ENCODE data around the gene DHX58.
"Not testable (repeated sequence)": the region's sequence is repeated elsewhere in the genome, so short reads cannot be mapped to it uniquely, and the experiment has no call there.

DHX58 gene

DNA sequence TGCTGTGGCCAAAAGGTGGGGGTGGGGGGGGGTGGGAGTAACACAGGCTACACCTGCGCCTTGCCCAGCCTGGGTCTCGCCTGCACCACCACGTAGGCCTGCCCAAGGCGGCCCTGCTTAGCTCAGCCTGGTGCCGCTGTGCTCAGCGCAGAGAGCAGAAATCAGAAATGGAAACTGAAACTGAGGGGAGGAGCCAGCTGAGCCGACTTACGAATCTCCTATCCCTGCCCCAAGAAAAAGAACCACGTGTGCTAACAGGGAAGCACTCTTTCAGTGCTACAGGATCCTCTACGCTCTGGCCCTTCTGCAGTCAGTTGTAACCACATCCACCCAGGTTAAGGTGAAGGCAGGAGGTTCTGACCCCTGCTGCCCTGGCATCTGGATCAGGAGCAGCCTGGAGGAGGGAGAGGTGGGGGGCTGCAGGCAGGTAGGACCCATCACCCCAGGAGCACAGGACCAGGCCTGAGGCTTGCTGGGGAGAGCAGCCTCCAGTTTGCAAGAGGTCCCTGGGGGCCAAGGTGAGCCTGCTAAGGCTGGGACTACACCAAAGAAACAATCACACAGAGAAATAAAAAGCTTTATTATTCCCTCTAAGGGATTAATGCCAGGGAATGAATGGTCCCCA lies at the start of gene DHX58:
Gene DHX58, minus strand, starts transcription at position 163 of the 625 bp plus-strand sequence. CDS start 822 bp downstream, outside the sequence.
- no peak for DNase-seq

DNA sequence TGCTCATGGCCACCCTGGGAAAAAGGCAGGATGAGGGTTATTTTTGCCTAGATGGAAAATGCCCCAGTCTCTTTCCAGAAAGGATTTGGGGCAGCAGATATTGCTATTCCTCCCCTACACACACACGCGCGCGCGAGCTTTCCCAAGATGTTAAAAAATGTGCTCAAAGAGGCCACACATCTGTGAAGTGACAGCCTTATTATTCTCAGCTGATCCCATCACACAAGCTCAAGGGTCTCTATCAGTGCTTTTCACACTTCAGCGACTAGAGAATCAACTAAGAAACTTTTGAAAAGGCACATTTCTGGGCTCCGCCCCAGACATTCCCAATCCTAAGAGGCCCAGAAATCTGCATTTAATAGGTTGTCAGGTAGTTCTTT lies 48.0 kb upstream of the DHX58 start:
- DNase-seq: no peak

DNA sequence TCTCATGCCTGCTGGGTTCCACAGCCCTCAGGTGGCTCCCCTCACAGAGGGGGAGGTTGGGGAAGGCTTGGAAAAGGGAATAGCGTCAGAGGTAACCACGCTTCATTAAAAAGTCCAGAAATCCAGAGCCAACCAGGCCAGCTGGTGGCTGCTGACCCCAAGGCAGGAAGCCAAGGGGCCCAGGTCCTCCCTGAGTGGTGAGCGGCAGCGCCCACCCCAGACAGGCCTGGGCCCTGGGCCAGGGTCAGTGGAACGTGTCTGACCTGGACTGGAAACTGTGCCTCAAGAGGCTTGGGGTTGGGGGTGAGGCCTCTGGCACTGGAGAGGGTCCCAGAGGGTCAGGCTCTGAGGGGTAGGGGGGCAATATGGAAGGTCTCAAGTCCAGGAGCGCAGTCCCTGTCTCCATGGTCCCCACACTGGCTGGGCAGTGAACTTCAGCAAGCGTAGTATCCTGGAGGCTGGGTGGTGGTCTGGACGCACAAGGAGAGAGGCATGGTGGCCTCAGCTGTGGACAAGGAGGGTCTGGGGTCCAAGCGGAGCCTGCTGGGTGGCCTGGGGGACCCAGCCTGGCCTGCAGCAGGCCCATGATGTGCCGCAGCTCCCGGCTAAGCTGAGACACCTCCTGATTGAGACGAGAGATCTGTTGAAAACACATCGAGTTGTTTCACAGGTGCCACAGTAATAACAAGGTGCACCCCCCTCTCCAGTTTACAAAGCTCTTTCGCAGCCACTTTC lies 47.4 kb upstream of the DHX58 start:
- no peak for DNase-seq

DNA sequence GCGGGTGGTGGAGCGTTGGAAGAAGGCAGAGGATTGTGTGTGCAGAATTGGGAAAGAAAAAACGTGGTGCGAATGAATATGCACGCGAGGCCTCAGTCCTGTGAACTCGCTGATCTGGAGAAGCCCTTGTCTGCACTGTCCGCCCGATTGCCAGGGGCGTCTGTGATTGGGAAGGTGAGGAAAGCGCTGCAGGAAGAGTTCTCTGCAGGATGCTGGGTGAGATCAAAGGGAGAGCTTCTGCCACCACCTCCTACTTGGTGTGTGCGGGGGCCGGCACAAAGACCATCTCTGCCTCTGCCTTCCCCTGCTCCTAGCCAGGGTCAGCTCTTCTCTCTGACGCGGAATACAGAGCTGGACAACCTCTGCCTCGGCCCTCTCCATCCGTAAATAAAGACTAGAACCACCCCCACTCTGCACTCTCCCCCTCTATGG lies 43.1 kb upstream of the DHX58 start:
- DNase-seq: no peak

DNA sequence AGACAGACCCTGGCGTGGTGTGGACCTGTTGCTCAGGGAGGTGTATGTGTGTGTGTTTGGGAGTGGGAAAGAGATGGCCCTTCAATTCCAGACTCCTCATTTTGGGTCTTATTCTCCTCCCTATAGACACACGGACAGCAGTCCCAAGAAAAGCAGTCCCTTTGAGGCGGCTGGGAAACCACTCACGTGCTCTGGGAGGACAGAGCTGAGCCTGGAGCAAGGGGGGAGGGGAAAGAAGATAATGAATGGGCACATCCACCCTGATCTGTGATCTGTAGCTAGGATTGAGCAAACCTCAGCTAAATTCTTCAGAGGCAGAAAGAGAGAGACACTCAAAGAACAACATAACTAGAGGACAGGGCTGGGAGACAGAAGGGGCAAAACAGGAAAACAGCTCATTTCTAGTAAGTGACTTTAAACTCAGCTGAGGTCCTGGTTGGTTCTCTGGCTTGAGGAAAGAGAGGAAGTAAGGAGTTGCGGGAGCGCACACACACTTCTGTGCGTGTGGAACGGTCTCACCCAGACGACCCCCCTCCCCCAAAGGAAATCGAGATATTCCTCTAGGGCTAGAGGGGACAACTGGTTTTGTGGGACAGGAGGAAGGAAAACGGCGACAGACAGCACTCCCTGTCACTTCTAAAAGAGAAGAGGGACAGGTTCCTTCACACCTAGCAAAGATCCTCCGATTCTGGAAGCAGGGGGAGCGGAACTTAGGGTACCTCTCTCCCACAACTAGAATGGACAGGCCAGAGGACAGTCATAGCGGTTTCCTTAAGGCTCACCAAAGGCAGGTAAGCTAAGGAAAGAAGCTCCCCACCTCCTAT lies 41.6 kb upstream of the DHX58 start:
- DNase-seq: no peak

DNA sequence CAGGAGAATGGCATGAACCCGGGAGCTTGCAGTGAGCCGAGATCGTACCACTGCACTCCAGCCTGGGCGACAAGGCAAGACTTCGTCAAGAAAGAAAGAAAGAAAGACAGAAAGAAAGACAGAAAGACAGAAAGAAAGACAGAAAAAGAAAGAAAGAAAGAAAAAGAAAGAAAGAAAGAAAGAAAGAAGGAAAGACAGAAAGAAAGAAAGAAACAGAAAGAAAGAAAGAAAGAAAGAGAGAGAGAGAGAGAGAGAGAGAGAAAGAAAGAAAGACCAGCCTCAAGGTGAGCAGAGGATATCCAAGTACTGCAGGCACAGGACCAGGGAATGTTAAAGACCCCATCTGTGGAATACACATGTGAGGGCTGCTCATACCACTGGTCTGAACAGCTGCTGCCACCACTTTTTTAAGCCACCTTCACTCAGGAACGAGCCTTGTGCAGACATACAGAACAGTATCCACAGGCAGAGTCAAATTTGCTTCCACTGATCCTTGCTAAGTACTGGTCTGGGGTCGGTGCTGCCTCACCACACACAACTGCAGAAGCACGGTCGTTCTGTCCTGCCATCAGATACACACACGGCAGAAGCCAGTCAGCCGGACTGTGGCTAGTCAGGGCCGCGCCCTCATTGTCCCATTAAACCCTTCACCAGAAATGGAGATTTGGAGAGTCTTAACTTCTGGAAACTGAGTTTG lies 34.5 kb upstream of the DHX58 start:
- DNase-seq: no peak

DNA sequence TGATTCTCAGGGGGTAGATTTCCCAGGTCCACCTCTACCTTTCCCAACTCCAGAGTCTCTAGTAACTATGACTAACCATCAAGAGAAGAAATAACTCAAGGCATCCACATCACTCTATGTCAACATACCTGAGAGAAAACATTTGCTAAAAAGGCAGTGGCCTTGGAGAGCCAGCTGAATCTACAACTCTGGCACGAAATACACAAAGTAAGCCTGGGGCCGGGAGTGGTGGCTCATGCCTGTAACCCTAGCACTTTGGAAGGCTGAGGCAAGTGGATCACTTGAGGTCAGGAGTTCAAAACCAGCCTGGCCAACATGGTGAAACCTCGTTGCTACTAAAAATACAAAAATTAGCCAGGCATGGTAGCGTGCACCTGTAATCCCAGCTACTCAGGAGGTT lies 30.6 kb upstream of the DHX58 start:
- not testable (repeated sequence) for DNase-seq

DNA sequence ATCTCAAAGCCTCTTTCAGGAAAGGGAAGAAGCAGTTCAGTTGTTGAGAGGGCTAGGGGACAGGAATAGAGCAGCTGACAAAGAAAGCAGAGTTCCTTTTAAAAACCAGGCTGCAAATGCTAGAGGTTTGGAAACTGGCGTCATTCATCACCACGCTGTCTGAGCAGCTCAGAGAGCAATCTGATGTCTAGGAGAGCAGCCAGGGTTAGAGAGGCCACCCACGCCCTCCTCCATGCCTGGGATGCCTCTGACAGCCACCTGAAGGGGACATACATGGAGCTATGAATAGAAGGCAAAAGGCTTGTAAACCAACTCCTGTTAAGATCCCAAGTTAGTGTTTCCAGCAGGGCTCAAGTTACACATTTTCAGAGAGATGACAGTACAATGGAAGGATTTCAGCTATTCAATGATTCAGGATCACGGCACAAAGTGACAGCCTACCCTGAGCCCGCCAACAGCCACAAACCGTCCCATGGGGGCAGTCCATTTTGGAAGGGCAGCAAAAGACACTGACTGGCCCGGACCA lies 29.9 kb upstream of the DHX58 start:
- no peak for DNase-seq

DNA sequence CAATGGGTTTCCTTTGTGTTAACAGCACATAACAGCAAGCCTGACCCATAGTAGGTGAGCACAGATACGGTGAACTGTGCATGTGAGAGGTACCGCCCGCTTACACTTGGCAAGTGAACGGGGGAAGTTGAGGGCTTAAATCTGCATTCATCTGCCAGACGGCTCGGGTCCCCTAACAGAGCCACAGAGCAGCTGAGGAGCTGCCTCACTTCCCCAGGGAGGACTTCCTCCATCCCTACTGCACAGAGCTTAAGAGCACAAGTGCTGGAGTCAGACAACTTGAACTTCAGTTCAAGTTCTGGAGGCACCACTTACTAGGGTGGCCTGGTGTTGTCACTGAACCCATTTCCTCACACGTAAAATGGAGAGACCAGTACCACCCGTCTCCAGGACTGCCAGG lies 28.9 kb upstream of the DHX58 start:
- no peak for DNase-seq

DNA sequence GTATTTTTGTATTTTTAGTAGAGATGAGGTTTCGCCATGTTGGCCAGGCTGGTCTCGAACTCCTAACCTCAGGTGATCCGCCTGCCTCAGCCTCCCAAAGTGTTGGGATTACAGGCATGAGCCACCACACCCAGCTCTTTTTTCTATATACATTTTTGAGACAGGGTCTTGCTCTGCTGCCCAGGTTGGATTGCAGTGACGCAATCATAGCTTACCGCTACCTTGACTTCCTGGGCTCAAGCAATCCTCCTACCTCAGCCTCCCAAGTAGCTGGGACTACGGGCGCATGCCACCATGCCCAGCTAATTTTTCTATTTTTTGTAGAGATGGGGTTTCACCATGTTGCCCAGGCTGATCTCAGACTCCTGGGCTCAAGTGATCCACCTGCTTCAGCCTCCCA lies 28.2 kb upstream of the DHX58 start:
- not testable (repeated sequence) for DNase-seq

DNA sequence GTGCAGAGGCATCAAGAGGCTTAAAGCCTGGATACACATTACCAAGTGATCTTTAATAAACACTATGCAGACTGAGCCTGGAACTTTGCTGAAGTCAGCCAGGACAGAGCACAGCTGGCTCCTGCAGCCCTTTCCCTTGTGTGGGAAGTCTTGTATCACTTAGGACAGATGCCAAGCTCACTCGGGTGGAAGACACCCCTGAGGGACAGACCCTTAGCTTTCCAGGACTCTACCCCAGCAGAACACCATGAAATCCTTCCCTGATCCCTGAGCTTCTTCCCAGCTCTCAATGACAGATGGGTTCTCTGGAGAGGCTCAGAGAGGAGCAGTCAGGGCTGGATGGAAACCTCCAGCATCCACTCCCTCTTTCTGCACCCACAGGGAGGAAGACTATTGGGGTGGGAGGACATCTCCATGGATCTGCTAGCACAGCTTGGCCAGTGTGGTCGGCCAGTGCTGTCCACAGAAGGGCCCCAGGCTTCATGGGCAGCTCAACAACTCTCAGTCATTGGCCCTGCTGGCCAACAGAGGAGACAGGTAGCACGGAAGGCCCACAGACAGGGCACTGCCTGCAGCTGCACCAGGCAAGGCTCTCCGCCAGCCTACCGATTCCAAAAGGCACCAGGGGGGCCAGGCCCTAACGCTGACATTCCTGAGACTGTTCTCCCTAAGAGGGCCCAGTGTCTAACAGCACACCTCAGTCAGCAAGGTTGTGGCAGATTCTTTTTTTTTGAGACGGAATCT lies 26.4 kb upstream of the DHX58 start:
- DNase-seq: no peak

DNA sequence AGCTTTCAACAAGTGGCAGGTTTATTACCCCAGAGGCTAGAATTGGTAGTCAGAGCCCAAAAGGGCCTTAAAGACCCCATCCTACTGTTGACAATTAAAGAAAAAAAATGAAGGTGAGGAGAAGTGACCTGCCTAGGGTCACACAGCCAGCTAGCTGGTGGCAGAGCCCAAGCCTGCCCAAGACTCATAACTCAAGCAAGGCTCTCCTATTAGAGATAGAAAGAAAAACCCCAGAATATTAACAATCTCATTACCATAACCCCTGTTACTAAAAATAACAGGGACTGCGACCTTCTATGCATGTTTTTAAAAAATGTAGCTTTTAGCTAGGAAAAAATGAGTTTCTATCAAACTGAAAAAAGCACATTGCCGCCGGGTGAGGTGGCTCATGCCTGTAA lies 24.1 kb upstream of the DHX58 start:
- DNase-seq: no peak

DNA sequence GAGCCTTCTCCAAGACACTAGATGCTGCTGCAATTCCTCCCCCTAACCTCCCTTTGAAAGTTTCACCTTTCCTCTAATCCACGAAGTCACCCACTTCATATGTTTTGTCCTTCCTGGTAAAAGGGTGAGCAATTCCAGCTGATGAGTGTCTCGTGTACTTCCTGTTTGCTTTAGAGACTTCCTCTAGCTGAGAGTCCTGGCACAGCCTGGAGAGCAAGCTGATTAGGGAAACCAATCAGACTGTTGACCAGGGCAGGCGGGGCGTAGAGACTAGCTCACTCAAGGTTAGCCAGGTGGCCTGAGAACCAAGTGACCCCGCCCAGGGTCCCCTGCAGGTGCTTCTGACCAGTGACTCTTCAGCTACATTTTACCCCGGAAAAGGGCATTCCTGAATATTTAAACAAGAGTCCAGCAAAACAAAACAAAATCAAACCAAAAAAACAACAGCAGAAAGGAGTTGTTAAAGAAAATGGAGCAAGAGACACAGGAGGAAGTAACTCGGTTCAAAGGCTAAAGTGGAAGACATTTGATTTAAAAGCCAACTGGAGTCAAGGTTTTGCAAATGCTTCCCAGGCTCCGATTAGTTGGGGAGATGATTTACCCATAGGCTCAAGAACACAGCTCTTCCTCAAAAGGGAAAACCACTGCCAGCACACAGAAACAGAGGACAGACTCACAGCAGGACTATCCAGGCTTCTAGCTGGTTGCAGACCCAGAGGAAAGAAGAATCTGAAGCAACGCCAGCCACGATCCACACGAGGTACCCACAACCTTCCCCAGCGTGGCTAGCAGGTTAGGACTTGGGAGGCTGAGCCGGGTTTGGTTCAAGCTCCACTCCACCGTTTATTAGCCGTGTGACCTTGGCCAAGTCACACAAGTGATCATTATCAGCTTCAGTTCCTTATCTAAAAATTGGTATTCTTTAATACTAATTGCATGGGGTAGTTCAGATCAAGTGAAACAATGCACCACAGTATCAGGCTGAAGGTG lies 23.4 kb upstream of the DHX58 start:
- DNase-seq: peak in 1 of 2 experiments; percentile 68

DNA sequence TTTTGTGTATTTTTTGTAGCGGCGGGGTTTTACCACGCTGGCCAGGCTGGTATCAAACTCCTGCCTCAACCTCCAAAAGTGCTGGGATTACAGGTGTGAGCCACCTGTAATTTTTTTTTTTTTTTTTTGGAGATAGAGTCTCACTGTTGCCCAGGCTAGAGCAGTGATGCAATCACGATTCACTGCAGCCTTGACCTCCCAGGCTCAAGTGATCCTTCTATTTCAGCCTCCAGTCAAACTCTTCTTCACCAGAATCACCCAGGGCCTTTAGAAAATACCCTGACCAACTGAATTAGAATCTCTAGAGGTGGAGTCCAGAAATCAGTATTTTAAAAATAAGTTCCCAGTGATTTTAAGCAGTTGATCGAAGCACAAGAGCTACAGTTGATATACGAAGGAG lies 22.6 kb upstream of the DHX58 start:
- no peak for DNase-seq

DNA sequence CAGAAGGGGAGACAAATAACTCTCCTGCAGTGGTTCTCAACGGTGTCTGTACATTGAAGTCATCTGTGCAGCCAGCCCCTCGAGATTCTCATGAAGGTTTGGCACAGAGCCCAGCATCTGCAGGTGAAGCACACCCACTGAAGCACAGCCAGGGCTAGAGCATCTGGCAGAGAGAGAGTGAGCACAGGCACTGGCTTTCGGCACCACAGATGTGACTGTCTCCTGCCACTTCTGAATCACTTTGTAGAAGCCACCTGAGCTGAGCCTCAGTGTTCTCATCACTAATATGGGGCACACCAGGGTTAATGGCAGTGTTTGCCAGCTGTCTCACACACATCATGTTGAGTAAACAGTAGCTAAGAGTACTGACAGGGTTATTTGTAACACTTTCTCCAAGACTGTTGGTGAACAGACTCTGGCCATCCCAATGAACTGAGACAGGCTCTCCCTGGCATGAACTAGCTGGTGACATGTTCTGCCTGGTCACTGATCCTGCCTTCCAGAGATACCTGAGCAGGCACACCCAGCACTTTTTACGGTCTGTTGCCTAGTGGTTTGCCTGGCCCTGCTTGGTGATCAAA lies 21.0 kb upstream of the DHX58 start:
- peak; percentile 55 to 70 for DNase-seq

DNA sequence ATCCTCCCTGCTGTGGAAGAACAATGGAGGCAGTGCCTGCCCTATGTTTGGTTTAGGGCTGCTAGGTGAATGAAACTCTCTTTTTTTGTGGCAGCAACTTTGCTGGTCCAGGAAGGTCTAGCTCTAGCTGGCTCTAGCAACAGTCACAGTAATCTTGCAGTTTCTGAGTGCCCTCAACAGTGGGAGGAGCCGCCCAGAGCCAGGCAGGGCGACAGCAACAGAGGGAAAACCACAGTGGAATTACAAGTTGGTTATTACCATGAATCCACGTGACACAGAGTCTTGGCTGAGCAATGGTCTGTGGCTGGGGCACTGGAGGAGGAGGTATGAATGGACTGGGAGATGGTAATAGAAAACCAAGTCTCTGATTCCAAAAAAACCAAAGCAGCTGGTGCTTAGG lies 20.4 kb upstream of the DHX58 start:
- no peak for DNase-seq

DNA sequence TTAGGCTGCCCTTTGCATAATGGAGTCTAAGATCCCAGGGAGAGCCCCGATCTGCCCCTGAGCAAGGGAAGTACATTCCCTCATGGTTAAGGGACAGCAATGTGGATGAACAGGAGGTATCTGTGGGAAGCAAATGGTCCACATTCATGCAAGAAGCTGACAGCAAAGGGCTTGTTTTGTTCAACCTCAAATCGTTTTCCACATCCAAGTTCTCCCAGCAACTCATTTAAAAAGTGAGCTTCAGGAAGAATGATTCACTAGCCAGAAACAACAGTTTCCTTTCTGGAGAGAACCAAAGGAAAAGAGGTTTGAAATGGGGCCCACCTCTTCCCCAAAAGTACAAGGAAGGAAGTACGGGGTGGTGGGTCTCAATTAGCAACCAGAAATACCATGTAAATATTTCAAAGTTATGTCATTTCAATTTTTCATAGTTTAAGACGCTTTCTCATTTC lies 19.5 kb upstream of the DHX58 start:
- DNase-seq: no peak

DNA sequence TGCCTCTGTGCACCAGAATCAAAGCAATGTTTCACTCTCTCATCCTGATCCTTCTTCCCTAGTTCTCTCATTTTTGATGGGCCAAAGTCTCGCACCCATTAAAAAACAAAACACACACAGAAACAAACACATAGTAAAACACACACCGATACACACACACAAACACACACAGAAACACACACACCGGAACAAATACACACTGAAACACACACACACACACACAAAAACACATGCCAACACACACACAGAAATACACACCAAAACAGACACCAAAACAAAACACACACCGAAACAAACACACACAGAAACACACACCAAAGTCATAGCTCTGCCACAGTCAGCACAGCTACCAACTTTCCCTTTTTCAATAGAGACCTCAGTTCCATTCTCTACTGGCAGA lies 18.7 kb upstream of the DHX58 start:
- no peak for DNase-seq

DNA sequence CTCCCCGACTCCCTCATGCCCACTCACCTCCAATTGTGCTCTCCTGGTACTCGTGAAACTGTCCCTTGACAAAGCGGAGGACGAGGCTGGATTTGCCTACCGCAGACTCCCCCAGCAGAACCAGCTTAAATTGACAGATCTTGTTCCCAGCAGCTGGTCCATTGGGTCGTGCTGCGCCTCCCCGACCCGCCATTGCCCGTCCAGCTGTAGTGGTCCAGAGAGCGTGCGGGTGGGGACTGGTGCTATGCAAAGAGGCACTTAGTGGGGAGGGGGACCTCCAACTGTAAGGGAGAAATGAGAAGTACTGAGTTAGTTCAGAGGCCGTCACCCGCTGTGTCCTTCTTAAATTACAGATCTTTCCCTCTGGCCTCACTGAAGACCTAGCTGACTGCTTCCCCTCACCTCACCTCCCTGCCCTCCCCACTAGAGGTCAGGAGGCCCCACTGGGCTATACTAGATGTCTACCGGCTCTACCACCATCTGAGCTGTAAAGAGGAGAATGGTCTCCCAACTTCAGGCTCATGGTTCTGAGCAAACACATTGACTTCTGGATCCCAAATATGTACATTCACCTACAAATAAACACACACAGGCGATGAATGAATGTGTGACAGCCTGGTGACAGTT lies 17.9 kb upstream of the DHX58 start:
- no peak for DNase-seq

Measured in NCI-H2081 (cell line).